Skeletal muscle satellite cell (primary cell): Measurements from ENCODE around the gene ADCY7.

Experiments
- H3K27me3 ChIP-seq: 2 replicates; pipeline ENCODE4 v1.7.0; 2013; ENCODE audit warnings: low read length; ENCODE audit not compliant: control insufficient read depth, insufficient read depth
- H3K36me3 ChIP-seq: 2 replicates; pipeline ENCODE4 v1.7.0; 2013; ENCODE audit warnings: mild to moderate bottlenecking, control low read depth, low read length; ENCODE audit not compliant: insufficient read depth
- H3K4me1 ChIP-seq: 2 replicates; pipeline ENCODE4 v1.7.0; 2013; ENCODE audit warnings: low read length; ENCODE audit not compliant: control insufficient read depth, insufficient read depth
- H3K4me2 ChIP-seq: 2 replicates; pipeline ENCODE4 v1.7.0; 2013; ENCODE audit warnings: mild to moderate bottlenecking, low read length
- H3K4me3 ChIP-seq: 2 replicates; pipeline ENCODE4 v1.7.0; 2013; ENCODE audit warnings: low read length
- H3K9ac ChIP-seq: 2 replicates; pipeline ENCODE4 v1.7.0; 2013; ENCODE audit warnings: mild to moderate bottlenecking, low read depth, low read length, moderate library complexity
- H3K9me3 ChIP-seq: replicated peaks from 2 replicates; pipeline ENCODE4 v1.7.0; 2013; ENCODE audit warnings: mild to moderate bottlenecking, control low read depth, low read length

The ADCY7 gene

DNA sequence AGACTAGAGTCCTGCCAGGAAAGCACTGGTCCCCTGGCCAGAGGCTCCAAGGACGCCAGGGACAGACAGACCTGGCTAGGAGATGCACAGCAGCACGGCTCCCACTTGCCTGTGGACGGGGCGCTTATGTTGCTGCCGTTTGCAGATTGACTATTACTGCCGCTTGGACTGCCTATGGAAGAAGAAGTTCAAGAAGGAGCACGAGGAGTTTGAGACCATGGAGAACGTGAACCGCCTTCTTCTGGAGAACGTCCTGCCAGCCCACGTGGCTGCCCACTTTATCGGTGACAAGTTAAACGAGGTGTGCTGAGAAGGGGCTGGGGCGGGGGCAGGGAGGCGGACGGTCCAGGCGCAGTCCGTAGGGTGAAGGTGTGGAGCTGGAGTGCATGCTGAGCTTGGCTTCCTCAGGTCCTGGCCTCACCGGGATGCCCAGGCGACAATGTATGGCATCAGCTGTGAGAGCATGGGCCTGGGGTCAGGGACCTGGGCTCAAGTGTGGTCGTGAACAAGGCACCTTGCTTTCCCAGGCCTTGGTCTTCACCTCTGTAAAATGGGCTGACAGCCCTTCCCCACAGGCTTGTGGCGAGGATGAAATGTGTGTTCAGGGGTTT lies 45.6 kb downstream of the ADCY7 start:
- H3K9me3 ChIP-seq = no peaks in the 10 kb centered on the region
- H3K36me3 ChIP-seq = peaks cover 79% of the 10 kb centered on the region
- H3K4me2 ChIP-seq = no peak overlapping the region
- no peak overlapping the region for H3K9ac ChIP-seq
- H3K4me3 ChIP-seq = no peak overlapping the region
- peaks cover 51% of the 10 kb centered on the region for H3K4me1 ChIP-seq
- no peaks in the 10 kb centered on the region for H3K27me3 ChIP-seq

DNA sequence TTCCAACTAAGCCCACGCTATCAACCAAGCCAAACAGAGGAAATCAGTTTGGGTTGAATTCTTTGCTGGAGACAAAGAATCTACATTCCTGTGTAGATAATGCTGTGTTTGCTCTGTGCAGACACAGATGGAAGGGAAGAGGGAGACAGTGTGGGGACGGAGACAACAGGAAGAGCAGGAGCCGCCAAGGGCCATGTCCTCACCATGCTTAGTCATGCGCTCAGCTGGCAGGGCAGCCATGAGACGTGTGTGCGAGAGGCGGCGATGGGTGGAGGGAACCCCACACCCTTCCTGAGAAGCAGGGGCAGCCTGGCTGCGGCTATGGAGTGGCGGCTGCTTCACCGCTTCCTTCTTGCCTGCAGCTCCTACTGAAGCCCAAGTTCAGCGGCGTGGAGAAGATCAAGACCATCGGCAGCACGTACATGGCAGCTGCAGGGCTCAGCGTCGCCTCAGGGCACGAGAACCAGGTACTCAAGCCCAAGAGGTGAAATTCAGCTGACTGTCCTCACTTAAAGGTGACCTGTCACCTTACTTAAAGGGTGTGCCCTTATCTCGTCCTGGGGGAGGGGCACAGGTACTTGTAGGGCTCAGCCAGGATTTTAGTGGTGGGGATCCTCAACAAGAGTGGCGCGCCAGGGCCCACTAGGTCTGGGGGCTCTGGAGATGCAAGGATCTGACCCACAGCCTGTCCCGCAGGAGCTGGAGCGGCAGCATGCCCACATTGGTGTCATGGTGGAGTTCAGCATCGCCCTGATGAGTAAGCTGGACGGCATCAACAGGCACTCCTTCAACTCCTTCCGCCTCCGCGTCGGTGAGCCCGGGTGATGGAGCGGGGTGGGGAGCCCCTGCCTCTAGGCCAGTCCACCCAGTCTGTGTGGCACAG lies 47.5 kb downstream of the ADCY7 start:
- Histone ChIP-seq H3K4me1 (peaks cover 38% of the 10 kb centered on the region), H3K27me3 (no peaks in the 10 kb centered on the region), H3K36me3 (peaks cover 87% of the 10 kb centered on the region), H3K4me3 (peak overlapping the region; percentile 22), H3K9me3 (no peaks in the 10 kb centered on the region), H3K9ac (peak overlapping the region; percentile 49), H3K4me2 (peak overlapping the region; percentile 31)

DNA sequence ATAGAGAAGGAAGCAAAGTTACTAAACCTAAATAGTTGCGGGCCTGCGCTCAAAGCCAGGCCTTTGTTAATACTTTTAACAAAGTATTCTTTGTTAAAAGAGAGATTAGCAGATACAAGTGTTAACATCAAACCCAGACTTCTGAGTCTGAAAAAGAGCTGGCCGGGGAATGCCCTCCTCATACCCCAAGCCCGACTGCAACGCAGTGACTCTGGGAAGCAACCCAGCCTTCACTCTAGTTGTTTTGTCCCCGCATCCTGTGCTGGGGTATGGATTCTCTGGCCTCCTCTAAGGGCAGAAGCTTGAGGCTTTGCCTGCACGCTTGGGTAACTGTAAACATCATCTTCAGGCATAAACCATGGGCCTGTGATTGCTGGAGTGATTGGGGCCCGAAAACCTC lies 48.3 kb downstream of the ADCY7 start:
- no peaks in the 10 kb centered on the region for H3K27me3 ChIP-seq
- no peak overlapping the region for H3K9ac ChIP-seq
- no peak overlapping the region for H3K4me3 ChIP-seq
- no peak overlapping the region for H3K4me2 ChIP-seq
- no peaks in the 10 kb centered on the region for H3K9me3 ChIP-seq
- H3K4me1 ChIP-seq = peaks cover 34% of the 10 kb centered on the region
- H3K36me3 ChIP-seq = peaks cover 86% of the 10 kb centered on the region

DNA sequence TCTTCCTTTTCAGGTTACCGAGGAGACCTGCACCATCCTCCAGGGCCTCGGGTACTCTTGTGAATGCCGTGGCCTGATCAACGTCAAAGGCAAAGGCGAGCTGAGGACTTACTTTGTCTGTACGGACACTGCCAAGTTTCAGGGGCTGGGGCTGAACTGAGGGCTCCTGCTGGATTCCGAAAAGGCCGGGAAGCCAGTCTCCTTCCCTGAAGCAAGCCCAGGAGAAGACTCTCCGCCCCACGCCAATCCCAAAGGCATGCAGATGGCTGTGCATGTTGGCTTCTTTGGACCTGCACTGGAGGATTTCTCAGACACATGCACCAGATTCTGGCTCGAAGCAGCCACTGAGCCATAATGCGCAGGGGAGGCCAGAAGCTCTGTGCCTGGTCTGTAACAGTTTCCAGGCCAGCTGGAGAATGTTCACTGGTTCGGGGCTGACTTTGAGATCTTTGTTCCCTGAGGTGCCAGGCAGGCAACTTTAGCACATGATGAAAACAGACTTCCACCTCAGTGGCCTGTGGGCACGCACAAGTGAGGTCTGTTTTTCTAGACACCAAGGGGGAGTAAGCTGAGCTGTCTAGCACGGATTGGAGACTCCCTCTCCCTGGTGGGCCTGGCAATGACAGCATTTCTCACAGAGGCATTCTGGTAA lies 49.1 kb downstream of the ADCY7 start:
- Histone ChIP-seq H3K36me3 (peaks cover 86% of the 10 kb centered on the region), H3K27me3 (no peaks in the 10 kb centered on the region), H3K4me1 (peaks cover 32% of the 10 kb centered on the region), H3K9me3 (no peaks in the 10 kb centered on the region), H3K9ac (no peak overlapping the region), H3K4me2 (no peak overlapping the region), H3K4me3 (no peak overlapping the region)

DNA sequence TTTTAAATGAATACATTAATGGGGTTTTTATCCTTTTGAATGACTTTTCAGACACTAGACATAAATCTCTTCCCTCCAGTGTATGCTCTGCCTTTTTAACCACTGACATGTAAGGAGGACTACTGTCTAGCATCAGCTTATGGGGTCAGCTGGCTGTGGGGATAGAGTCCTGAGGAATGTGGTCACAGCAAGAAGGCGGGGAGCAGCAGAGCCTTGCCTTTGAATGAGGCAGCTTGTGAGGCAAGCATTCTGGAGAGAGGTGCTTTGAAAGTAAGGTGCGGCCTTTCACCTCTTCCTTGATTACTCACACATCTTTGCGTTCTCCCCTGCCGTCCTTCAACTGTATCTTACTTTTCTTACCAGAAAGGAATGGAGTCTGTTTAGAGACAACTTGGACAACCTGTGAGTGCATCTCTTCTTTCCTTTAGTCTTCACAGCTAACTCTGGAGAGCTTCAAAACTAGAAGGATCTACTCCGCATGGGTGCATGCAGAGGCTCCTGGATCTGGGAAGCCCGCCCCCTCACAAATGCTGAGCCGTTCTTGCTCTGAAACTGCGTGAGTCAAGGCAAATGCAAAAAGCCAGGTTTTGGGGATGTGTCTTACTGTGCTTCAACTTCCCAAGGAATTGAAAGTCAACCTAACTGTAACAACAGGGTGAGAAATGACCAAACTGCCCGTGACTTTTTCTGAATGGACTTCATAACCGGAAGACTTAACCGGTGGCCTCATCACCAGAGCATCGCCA lies 49.9 kb downstream of the ADCY7 start:
- Histone ChIP-seq H3K4me2 (no peak overlapping the region), H3K9ac (no peak overlapping the region), H3K4me1 (peaks cover 32% of the 10 kb centered on the region), H3K4me3 (no peak overlapping the region), H3K36me3 (peaks cover 86% of the 10 kb centered on the region), H3K9me3 (no peaks in the 10 kb centered on the region), H3K27me3 (no peaks in the 10 kb centered on the region)

DNA sequence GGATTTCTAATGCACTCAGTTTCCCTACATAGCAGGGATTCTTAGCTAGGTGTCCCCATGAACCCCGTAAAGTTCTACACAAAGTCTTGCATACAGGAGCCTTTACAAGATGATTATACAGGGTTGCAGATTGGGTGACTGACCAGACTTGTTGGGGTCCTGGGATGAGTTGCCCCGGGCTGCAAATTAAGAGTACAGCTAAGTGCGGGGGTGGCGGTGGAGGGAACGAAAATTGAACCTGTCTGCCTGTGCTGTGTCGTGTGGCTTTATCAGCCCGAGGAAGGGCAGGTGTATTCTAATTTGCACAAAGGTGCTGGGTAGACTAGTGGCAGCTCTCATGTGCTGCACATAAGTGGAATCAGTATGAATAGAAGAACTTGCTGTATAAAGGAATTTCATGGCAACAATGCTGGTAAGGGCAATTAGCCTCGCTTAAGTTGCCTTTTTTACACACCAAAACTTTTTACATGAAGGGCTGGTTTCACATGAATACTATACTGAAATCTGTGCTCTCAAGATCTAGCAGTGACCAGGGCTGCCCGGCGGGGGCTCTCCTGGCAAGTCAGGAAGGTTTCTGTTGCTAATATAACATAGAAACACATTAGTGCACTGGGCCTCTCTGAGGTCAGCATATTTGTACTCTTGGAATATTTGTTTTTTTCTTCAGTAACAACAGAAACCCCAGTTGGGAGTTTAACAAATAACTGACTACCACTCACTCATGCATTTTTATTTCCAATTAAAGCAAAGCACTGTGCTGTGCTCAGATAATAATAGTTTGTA lies 50.7 kb downstream of the ADCY7 start:
- H3K9me3 ChIP-seq = no peaks in the 10 kb centered on the region
- no peak overlapping the region for H3K9ac ChIP-seq
- H3K4me2 ChIP-seq = no peak overlapping the region
- H3K4me1 ChIP-seq = peaks cover 32% of the 10 kb centered on the region
- H3K36me3 ChIP-seq = peaks cover 87% of the 10 kb centered on the region
- H3K4me3 ChIP-seq = no peak overlapping the region
- no peaks in the 10 kb centered on the region for H3K27me3 ChIP-seq

DNA sequence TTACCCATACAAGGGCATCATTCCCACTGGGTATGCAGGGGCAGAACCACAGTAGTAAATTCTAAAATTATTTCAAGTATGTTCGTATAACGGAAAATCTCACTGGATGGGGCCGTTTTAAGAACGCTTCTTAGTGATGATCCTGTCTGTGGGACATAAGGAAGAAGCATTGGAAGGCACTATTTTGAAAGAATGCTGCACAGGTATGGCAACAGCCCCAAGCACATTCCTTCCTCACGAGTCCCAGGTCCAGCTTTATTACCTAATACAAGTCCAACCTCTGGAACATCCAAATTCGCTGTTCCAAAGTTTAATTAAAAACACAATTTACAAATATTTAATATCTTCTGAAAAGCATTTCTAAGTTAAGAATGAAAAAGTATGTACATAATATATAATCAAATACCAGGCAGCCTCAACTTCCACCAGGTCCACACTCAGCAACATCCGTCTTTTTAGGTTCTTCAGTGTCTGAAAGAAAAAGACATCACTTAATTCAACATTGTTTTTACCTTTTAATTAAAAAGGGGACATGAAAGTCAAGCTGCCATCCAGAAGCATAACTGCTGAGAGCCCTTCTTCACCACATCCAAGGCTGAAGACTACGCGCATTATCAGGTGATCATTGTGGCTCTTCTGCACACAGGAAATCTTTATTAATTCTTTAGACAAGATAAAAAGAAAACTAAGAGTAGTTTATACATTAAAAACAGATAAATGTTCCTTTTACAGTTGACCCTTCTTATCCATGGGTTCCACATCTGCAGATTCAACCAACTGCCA lies 52.6 kb downstream of the ADCY7 start:
- no peak overlapping the region for H3K4me3 ChIP-seq
- H3K36me3 ChIP-seq = peaks cover 92% of the 10 kb centered on the region
- H3K9ac ChIP-seq = no peak overlapping the region
- no peaks in the 10 kb centered on the region for H3K27me3 ChIP-seq
- no peak overlapping the region for H3K4me2 ChIP-seq
- H3K4me1 ChIP-seq = peaks cover 31% of the 10 kb centered on the region
- no peaks in the 10 kb centered on the region for H3K9me3 ChIP-seq

DNA sequence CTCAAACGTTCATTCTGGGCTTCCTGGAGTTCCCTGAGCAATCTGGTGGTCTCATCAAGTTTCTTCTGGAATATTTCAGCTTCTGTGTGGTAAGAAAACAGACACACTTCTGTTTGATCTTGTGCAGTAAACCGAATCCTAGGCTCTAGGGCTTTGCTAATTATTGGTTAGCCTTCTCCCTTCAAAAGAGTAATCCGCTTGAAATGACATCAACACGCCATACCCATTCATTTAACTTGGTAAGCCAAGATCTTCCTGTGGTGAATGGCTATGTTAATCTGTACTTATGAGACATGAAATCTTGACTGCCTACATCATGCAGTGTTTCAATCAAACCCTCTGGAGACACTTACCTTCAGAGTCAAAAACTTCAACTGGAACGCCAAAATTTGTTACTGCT lies 54.0 kb downstream of the ADCY7 start:
- Histone ChIP-seq H3K9me3 (no peaks in the 10 kb centered on the region), H3K27me3 (no peaks in the 10 kb centered on the region), H3K4me2 (no peak overlapping the region), H3K9ac (no peak overlapping the region), H3K36me3 (peaks cover 91% of the 10 kb centered on the region), H3K4me3 (no peak overlapping the region), H3K4me1 (peaks cover 22% of the 10 kb centered on the region)

DNA sequence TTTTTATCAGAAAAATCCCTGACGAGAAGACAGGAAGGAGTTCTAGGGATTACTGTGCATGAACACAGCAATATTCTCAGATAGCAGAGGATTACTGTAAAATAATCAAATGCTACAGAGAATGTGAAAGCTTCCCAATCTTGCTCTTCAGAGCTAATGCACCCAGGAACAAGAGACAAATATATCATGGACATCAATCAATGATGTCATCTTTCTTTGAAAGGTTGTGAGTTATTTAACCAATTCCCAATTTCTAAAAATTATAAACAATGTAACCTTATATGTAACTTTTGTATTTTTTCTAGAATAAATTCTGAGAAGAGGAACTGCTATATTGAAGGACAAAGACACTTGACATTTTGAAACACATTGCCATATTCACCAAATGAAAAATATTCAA lies 56.0 kb downstream of the ADCY7 start:
- Histone ChIP-seq H3K4me3 (no peak overlapping the region), H3K9me3 (no peaks in the 10 kb centered on the region), H3K9ac (no peak overlapping the region), H3K36me3 (peaks cover 71% of the 10 kb centered on the region), H3K4me1 (peaks cover 12% of the 10 kb centered on the region), H3K27me3 (no peaks in the 10 kb centered on the region), H3K4me2 (no peak overlapping the region)

DNA sequence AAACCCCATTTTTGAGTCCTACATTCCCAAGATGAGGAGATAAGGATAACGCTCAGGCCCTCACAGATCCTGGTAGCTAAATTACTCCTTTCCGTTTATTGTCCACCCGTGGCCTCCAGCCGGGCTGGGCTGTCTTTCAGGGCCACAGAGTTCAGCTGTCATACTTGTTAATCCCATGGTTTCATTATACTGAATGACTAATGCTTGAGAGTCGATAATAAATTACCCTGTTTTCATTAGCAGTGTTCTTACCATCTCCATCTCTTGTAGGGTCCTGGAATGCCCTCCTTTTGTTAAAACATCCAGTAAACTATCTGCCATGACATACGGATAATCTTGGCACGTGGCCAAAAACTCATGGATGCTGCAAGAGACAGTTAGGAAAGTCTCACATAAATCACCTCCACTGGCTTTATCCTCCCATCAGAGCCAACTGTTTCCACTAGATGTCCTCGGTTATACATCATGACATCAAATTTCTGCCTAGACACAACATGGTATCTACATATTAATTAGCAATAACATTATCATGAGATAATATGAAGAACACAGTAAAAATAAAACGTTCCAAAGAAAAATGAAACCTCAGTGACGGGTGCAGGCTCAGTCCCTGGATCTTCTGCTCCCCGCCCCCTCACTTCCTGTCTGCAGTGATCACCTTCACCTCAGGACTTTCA lies 57.1 kb downstream of the ADCY7 start:
- H3K4me3 ChIP-seq = no peak overlapping the region
- H3K9ac ChIP-seq = no peak overlapping the region
- H3K9me3 ChIP-seq = no peaks in the 10 kb centered on the region
- peak overlapping the region; percentile 2 for H3K4me2 ChIP-seq
- H3K27me3 ChIP-seq = no peaks in the 10 kb centered on the region
- H3K4me1 ChIP-seq = peaks cover 12% of the 10 kb centered on the region
- peaks cover 59% of the 10 kb centered on the region for H3K36me3 ChIP-seq
